ENCODE data around the gene ARNT2. TPM values are rescaled to one million over a fixed set of nuclear protein-coding genes. Genes with fewer than 3 reads are reported as not detected.

Gene ARNT2
- total RNA-seq, 1 experiment from 2014 or later = 7.0 TPM

DNA sequence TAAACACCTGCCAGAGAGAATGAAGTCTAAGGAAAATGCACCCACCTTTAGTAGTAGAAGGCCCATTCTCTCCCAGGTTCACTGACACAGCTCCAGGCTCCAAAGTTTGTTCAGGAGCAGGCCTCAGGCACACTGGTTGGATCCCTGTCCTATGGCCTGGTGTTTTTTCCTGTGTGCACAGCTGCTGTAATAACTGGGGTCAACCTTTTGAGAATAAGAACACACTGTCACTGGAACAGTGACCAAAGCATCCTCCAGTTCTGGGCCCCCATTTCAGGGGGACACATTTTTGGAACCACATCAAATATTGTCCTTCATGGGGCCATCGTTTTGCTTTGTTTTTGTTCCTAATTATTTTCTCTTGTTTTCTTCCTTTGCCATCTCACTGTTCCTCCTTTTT is 95.8 kb downstream of the ARNT2 start (continued):
- TF ChIP-seq, protein P1, sequence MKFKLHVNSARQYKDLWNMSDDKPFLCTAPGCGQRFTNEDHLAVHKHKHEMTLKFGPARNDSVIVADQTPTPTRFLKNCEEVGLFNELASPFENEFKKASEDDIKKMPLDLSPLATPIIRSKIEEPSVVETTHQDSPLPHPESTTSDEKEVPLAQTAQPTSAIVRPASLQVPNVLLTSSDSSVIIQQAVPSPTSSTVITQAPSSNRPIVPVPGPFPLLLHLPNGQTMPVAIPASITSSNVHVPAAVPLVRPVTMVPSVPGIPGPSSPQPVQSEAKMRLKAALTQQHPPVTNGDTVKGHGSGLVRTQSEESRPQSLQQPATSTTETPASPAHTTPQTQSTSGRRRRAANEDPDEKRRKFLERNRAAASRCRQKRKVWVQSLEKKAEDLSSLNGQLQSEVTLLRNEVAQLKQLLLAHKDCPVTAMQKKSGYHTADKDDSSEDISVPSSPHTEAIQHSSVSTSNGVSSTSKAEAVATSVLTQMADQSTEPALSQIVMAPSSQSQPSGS (CRISPR knock-in tag; IDR thresholded peaks at IDR 0.05; ENCODE audit: borderline replicate concordance, low read depth) = no peak
- TF ChIP-seq, protein P2, sequence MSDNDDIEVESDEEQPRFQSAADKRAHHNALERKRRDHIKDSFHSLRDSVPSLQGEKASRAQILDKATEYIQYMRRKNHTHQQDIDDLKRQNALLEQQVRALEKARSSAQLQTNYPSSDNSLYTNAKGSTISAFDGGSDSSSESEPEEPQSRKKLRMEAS (CRISPR knock-in tag; IDR thresholded peaks at IDR 0.05) = no peak
- TF ChIP-seq, protein P3, sequence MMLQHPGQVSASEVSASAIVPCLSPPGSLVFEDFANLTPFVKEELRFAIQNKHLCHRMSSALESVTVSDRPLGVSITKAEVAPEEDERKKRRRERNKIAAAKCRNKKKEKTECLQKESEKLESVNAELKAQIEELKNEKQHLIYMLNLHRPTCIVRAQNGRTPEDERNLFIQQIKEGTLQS (CRISPR knock-in tag; conservative IDR thresholded peaks at IDR 0.05) = no peak
- TF ChIP-seq, protein P4, sequence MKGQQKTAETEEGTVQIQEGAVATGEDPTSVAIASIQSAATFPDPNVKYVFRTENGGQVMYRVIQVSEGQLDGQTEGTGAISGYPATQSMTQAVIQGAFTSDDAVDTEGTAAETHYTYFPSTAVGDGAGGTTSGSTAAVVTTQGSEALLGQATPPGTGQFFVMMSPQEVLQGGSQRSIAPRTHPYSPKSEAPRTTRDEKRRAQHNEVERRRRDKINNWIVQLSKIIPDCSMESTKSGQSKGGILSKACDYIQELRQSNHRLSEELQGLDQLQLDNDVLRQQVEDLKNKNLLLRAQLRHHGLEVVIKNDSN (CRISPR knock-in tag; IDR thresholded peaks at IDR 0.05) = no peak

DNA sequence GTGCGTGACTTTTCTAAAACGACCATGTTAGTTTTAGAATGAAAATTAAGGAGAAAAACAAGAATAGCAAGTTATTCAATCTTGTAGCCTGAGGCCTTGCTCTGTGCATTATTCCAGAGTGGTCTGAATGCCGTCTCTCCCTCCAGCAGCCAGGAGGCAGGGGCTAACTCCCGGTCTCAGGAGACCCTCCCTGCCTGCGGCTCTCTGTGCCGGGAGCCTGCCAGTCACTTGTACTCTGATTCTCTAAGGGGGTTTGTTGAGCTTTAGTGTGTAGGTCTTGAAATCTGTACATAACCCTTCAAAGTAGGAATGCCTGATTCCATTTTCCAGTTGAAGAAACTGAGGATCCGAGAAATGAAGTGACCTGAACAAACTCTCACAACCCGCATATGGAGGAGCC is 97.3 kb downstream of the ARNT2 start:
- H3K9me3 Mint-ChIP-seq = peaks cover 4% of the 10 kb centered on the region
- no peaks in the 10 kb centered on the region for H3K36me3 Mint-ChIP-seq
- CTCF ChIA-PET = no interaction called here
- no peaks in the 10 kb centered on the region for H3K4me1 Mint-ChIP-seq
- H3K27me3 Mint-ChIP-seq (ENCODE audit: low read depth) = no peaks in the 10 kb centered on the region
- H3K27ac Mint-ChIP-seq = no peak overlapping the region
- ATAC-seq = no peak
- H3K4me3 Mint-ChIP-seq = no peak overlapping the region
- no peak for DNase-seq (ENCODE audit: low spot score)
- POLR2A ChIA-PET = no interaction called here
- TF ChIP-seq ZNF121 (CRISPR knock-in tag; IDR thresholded peaks at IDR 0.05) (no peak), PRRX2 (CRISPR knock-in tag; IDR thresholded peaks at IDR 0.05) (no peak), JUN (CRISPR knock-in tag; IDR thresholded peaks at IDR 0.05) (no peak), NR1H2 (CRISPR knock-in tag; IDR thresholded peaks at IDR 0.05) (no peak), ZNF232 (CRISPR knock-in tag; IDR thresholded peaks at IDR 0.05) (no peak), ZNF671 (CRISPR knock-in tag; IDR thresholded peaks at IDR 0.05) (no peak), MYBL2 (CRISPR knock-in tag; IDR thresholded peaks at IDR 0.05) (no peak), JAZF1 (CRISPR knock-in tag; IDR thresholded peaks at IDR 0.05) (no peak), IRF2 (CRISPR knock-in tag; IDR thresholded peaks at IDR 0.05; ENCODE audit: borderline replicate concordance, low read depth) (no peak), TEAD1 (CRISPR knock-in tag; IDR thresholded peaks at IDR 0.05) (no peak), ZNF317 (CRISPR knock-in tag; IDR thresholded peaks at IDR 0.05; ENCODE audit: borderline replicate concordance, low read depth) (no peak), OVOL2 (CRISPR knock-in tag; IDR thresholded peaks at IDR 0.05; ENCODE audit: borderline replicate concordance) (no peak)
- TF ChIP-seq, protein P5, sequence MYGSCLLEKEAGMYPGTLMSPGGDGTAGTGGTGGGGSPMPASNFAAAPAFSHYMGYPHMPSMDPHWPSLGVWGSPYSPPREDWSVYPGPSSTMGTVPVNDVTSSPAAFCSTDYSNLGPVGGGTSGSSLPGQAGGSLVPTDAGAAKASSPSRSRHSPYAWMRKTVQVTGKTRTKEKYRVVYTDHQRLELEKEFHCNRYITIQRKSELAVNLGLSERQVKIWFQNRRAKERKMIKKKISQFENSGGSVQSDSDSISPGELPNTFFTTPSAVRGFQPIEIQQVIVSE (CRISPR knock-in tag; IDR thresholded peaks at IDR 0.05; ENCODE audit: borderline replicate concordance) = no peak
- TF ChIP-seq, protein P6, sequence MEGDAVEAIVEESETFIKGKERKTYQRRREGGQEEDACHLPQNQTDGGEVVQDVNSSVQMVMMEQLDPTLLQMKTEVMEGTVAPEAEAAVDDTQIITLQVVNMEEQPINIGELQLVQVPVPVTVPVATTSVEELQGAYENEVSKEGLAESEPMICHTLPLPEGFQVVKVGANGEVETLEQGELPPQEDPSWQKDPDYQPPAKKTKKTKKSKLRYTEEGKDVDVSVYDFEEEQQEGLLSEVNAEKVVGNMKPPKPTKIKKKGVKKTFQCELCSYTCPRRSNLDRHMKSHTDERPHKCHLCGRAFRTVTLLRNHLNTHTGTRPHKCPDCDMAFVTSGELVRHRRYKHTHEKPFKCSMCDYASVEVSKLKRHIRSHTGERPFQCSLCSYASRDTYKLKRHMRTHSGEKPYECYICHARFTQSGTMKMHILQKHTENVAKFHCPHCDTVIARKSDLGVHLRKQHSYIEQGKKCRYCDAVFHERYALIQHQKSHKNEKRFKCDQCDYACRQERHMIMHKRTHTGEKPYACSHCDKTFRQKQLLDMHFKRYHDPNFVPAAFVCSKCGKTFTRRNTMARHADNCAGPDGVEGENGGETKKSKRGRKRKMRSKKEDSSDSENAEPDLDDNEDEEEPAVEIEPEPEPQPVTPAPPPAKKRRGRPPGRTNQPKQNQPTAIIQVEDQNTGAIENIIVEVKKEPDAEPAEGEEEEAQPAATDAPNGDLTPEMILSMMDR (IDR thresholded peaks at IDR 0.05) = no peak
- TF ChIP-seq, protein P7, sequence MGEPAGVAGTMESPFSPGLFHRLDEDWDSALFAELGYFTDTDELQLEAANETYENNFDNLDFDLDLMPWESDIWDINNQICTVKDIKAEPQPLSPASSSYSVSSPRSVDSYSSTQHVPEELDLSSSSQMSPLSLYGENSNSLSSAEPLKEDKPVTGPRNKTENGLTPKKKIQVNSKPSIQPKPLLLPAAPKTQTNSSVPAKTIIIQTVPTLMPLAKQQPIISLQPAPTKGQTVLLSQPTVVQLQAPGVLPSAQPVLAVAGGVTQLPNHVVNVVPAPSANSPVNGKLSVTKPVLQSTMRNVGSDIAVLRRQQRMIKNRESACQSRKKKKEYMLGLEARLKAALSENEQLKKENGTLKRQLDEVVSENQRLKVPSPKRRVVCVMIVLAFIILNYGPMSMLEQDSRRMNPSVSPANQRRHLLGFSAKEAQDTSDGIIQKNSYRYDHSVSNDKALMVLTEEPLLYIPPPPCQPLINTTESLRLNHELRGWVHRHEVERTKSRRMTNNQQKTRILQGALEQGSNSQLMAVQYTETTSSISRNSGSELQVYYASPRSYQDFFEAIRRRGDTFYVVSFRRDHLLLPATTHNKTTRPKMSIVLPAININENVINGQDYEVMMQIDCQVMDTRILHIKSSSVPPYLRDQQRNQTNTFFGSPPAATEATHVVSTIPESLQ (CRISPR knock-in tag; IDR thresholded peaks at IDR 0.05) = no peak
- TF ChIP-seq, protein P8, sequence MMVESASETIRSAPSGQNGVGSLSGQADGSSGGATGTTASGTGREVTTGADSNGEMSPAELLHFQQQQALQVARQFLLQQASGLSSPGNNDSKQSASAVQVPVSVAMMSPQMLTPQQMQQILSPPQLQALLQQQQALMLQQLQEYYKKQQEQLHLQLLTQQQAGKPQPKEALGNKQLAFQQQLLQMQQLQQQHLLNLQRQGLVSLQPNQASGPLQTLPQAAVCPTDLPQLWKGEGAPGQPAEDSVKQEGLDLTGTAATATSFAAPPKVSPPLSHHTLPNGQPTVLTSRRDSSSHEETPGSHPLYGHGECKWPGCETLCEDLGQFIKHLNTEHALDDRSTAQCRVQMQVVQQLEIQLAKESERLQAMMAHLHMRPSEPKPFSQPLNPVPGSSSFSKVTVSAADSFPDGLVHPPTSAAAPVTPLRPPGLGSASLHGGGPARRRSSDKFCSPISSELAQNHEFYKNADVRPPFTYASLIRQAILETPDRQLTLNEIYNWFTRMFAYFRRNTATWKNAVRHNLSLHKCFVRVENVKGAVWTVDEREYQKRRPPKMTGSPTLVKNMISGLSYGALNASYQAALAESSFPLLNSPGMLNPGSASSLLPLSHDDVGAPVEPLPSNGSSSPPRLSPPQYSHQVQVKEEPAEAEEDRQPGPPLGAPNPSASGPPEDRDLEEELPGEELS (CRISPR knock-in tag; IDR thresholded peaks at IDR 0.05) = no peak
